GM18507 (cell line): Measurements from ENCODE around the gene SP6.

Experiments
- DNase-seq: peaks from one replicate; pipeline ENCODE4 v3.0.0; 2011; ENCODE audit warnings: low read depth; ENCODE audit not compliant: insufficient read length; ENCODE audit errors: extremely low spot score
- FAIRE-seq: peaks from 2 replicates; lab custom pipeline; 2011; peaks lifted over from hg19 to GRCh38; lab: Jason Lieb, UNC

Gene SP6

GRCh38 chr17:47850692-47851573 lies at the start of gene SP6:
Gene SP6, minus strand, starts transcription at chr17:47851163. Its CDS starts 2,734 bp downstream, at chr17:47848429.
- no peak for DNase-seq
- FAIRE-seq: no peak

- FAIRE-seq (no peak), DNase-seq (no peak)
These were observed 48.7 kb upstream of the SP6 start for GRCh38 chr17:47899643-47900042.

- DNase-seq (no peak), FAIRE-seq (no peak)
These were observed 47.3 kb upstream of the SP6 start for GRCh38 chr17:47898241-47898640.

- FAIRE-seq (no peak), DNase-seq (no peak)
These were observed 46.6 kb upstream of the SP6 start for GRCh38 chr17:47897561-47897960.

- FAIRE-seq: no peak
These were observed 45.9 kb upstream of the SP6 start for GRCh38 chr17:47896672-47897490.

GRCh38 chr17:47895856-47896671 lies 45.1 kb upstream of the SP6 start, which contains the start of gene SP2:
Gene SP2, plus strand, starts transcription at chr17:47896236. Its CDS starts 51 bp downstream, at chr17:47896287.
- FAIRE-seq: peak; percentile 99
- peak; percentile 98 for DNase-seq

More at GRCh38 chr17:47896672-47897490, 45.9 kb upstream of the SP6 start:
- DNase-seq: no peak

- DNase-seq (no peak), FAIRE-seq (no peak)
These were observed 44.4 kb upstream of the SP6 start for GRCh38 chr17:47895347-47895855.

- FAIRE-seq: no peak
- no peak for DNase-seq
These were observed 43.8 kb upstream of the SP6 start for GRCh38 chr17:47894498-47895346.

GRCh38 chr17:47891545-47892088 lies 40.7 kb upstream of the SP6 start:
- FAIRE-seq (no peak), DNase-seq (no peak)

- FAIRE-seq (peak; percentile 79), DNase-seq (peak; percentile 48)
These were observed 39.0 kb upstream of the SP6 start for GRCh38 chr17:47889734-47890529.

GRCh38 chr17:47888293-47888692 lies 37.3 kb upstream of the SP6 start:
- DNase-seq (no peak), FAIRE-seq (no peak)

GRCh38 chr17:47884905-47885730 lies 34.2 kb upstream of the SP6 start:
- DNase-seq (no peak), FAIRE-seq (no peak)

- no peak for DNase-seq
- no peak for FAIRE-seq
These were observed 33.4 kb upstream of the SP6 start for GRCh38 chr17:47884427-47884740.

GRCh38 chr17:47883589-47884426 lies 32.8 kb upstream of the SP6 start:
- no peak for FAIRE-seq
- DNase-seq: no peak

GRCh38 chr17:47882695-47883588 lies 32.0 kb upstream of the SP6 start:
- no peak for DNase-seq
- no peak for FAIRE-seq
